MCF 10A (cell line): ENCODE results near the gene EPHA4. TPM values are rescaled to one million over a fixed set of nuclear protein-coding genes. Genes with fewer than 3 reads are reported as not detected.

Experiments used
- BruUV-seq: library from RNA; stranded (reverse); fragments of 400-500 nt; replicated peaks from 2 replicates; lab custom pipeline; 2021; lab: Mats Ljungman, UMichigan
- CTCF ChIA-PET: fragments of 300-600 bp; sonication (Branson Sonifier 250); formaldehyde crosslinking; extraction: SDS; loops from one replicate; lab custom pipeline; 2021; ENCODE audit warnings: antibody characterized with exemption, inconsistent platforms; lab: Yijun Ruan, JAX
- POLR2A ChIA-PET: fragments of 300-600, 350-650 bp; sonication (Branson Sonifier 250); formaldehyde crosslinking; extraction: SDS; loops from one replicate; lab custom pipeline; 2020; ENCODE audit warnings: antibody characterized with exemption, inconsistent platforms; lab: Yijun Ruan, JAX
- DNase-seq: peaks from one replicate; pipeline ENCODE4 v3.0.0-alpha.2; 2018; ENCODE audit not compliant: unreplicated experiment
- H3K27ac Mint-ChIP-seq: one replicate; pipeline ENCODE4 v1.8.0; 2022; ENCODE audit warnings: mild to moderate bottlenecking, low read depth, mixed read lengths; ENCODE audit not compliant: unreplicated experiment
- H3K27me3 Mint-ChIP-seq: one replicate; pipeline ENCODE4 v1.8.0; 2022; ENCODE audit warnings: mixed read lengths; ENCODE audit not compliant: insufficient read depth, unreplicated experiment
- H3K36me3 Mint-ChIP-seq: one replicate; pipeline ENCODE4 v1.8.0; 2022; ENCODE audit warnings: mild to moderate bottlenecking, moderate library complexity, mixed read lengths; ENCODE audit not compliant: insufficient read depth, unreplicated experiment
- H3K4me1 Mint-ChIP-seq: one replicate; pipeline ENCODE4 v1.8.0; 2022; ENCODE audit warnings: mixed read lengths; ENCODE audit not compliant: insufficient read depth, unreplicated experiment
- H3K4me3 Mint-ChIP-seq: one replicate; pipeline ENCODE4 v1.8.0; 2022; ENCODE audit warnings: mild to moderate bottlenecking, moderate library complexity, mixed read lengths; ENCODE audit not compliant: unreplicated experiment
- H3K9me3 Mint-ChIP-seq: one replicate; pipeline ENCODE4 v1.8.0; 2022; ENCODE audit warnings: mixed read lengths; ENCODE audit not compliant: unreplicated experiment
- CTCF ChIP-seq: fragments of 200-600 bp; IDR thresholded peaks from one replicate; pipeline ENCODE4 v1.8.0; 2022; ENCODE audit warnings: antibody characterized with exemption, mild to moderate bottlenecking; ENCODE audit not compliant: unreplicated experiment
- intact Hi-C: fragments of 100-400 bp; cut with micrococcal nuclease; formaldehyde crosslinking; loops from 2 replicates; pipeline ENCODE4 v1.14.1; 2022
- total RNA-seq: library from RNA; stranded (reverse); gene quantifications from 2 replicates; pipeline ENCODE4 v1.2.3, GENCODE V29; 2022

The EPHA4 gene
- total RNA-seq, 1 experiment from 2014 or later, result 2.0 TPM

- ChIA-PET POLR2A (no interaction called here), CTCF (no interaction called here)
- no peak for TF ChIP-seq CTCF
- no peaks in the 10 kb centered on the region for H3K27me3 Mint-ChIP-seq
- peaks cover 23% of the 10 kb centered on the region for H3K4me1 Mint-ChIP-seq
- no TSS peak for BruUV-seq
- no peaks in the 10 kb centered on the region for H3K9me3 Mint-ChIP-seq
- DNase-seq, result no peak
- no peak overlapping the region for H3K27ac Mint-ChIP-seq
- no peaks in the 10 kb centered on the region for H3K36me3 Mint-ChIP-seq
- no peak overlapping the region for H3K4me3 Mint-ChIP-seq
- intact Hi-C loops, result no loop called here
Measured at GRCh38 chr2:221527776-221528309, 44.3 kb downstream of the EPHA4 start.

- H3K4me1 Mint-ChIP-seq, result peaks cover 7% of the 10 kb centered on the region
- no peak overlapping the region for H3K27ac Mint-ChIP-seq
- BruUV-seq, result no TSS peak
- no peaks in the 10 kb centered on the region for H3K36me3 Mint-ChIP-seq
- no peak for DNase-seq
- H3K4me3 Mint-ChIP-seq, result no peak overlapping the region
- intact Hi-C loops, result no loop called here
- ChIA-PET POLR2A (no interaction called here), CTCF (no interaction called here)
- no peaks in the 10 kb centered on the region for H3K9me3 Mint-ChIP-seq
- TF ChIP-seq CTCF, result no peak
- no peaks in the 10 kb centered on the region for H3K27me3 Mint-ChIP-seq
Measured at GRCh38 chr2:221524158-221524557, 47.9 kb downstream of the EPHA4 start.

- BruUV-seq, result no TSS peak
- no peak for TF ChIP-seq CTCF
- no peaks in the 10 kb centered on the region for H3K9me3 Mint-ChIP-seq
- no peaks in the 10 kb centered on the region for H3K4me1 Mint-ChIP-seq
- H3K36me3 Mint-ChIP-seq, result no peaks in the 10 kb centered on the region
- H3K27ac Mint-ChIP-seq, result no peak overlapping the region
- H3K27me3 Mint-ChIP-seq, result no peaks in the 10 kb centered on the region
- no peak for DNase-seq
- CTCF ChIA-PET, result interaction anchor here (0.6 to 0.7 kb wide), 2 partner anchors 40 to 872 kb away, joined by 3 read pairs; no protein-coding TSS in a partner anchor
- intact Hi-C loops, result no loop called here
- H3K4me3 Mint-ChIP-seq, result no peak overlapping the region
- POLR2A ChIA-PET, result interaction anchor here (0.6 kb wide), 1 partner anchor 1923 kb away, joined by 3 read pairs; no protein-coding TSS in a partner anchor
Measured at GRCh38 chr2:221521233-221521845, 50.8 kb downstream of the EPHA4 start.

- H3K27me3 Mint-ChIP-seq, result no peaks in the 10 kb centered on the region
- no peak for DNase-seq
- no peaks in the 10 kb centered on the region for H3K36me3 Mint-ChIP-seq
- intact Hi-C loops, result no loop called here
- no peak overlapping the region for H3K4me3 Mint-ChIP-seq
- no peak overlapping the region for H3K27ac Mint-ChIP-seq
- CTCF ChIA-PET, result no interaction called here
- H3K4me1 Mint-ChIP-seq, result no peaks in the 10 kb centered on the region
- POLR2A ChIA-PET, result interaction anchor here (0.9 kb wide), 1 partner anchor 20 kb away, joined by 3 read pairs; no protein-coding TSS in a partner anchor
- no TSS peak for BruUV-seq
- TF ChIP-seq CTCF, result no peak
- no peaks in the 10 kb centered on the region for H3K9me3 Mint-ChIP-seq
Measured at GRCh38 chr2:221518935-221519625, 53.0 kb downstream of the EPHA4 start.
